HEK293 (cell line): ENCODE measurements around the gene HOXB8.

ENCODE experiments used
- AEBP2 ChIP-seq: fragments of 450-650 bp; formaldehyde crosslinking; IDR thresholded peaks from 2 replicates; pipeline ENCODE4 v1.5.1; 2016; ENCODE audit warnings: missing biosample characterization, missing genetic modification characterization, borderline replicate concordance
- ATF2 ChIP-seq: fragments of 450-650 bp; formaldehyde crosslinking; IDR thresholded peaks from 2 replicates; pipeline ENCODE4 v1.5.1; 2016; ENCODE audit warnings: missing biosample characterization, missing genetic modification characterization, low read depth
- GFI1B ChIP-seq: fragments of 450-650 bp; formaldehyde crosslinking; IDR thresholded peaks from 2 replicates; pipeline ENCODE4 v1.5.1; 2016; ENCODE audit warnings: missing biosample characterization, missing genetic modification characterization
- GLI4 ChIP-seq: fragments of 450-650 bp; formaldehyde crosslinking; IDR thresholded peaks from 2 replicates; pipeline ENCODE4 v1.5.1; 2016; ENCODE audit warnings: missing biosample characterization, missing genetic modification characterization
- HOXC10 ChIP-seq: sonication (generic); formaldehyde crosslinking; IDR thresholded peaks from 2 replicates; pipeline ENCODE4 v1.8.1; 2023; ENCODE audit warnings: mild to moderate bottlenecking, missing genetic modification reagents
- KLF1 ChIP-seq: fragments of 450-650 bp; formaldehyde crosslinking; IDR thresholded peaks from 2 replicates; pipeline ENCODE4 v1.5.1; 2016; ENCODE audit warnings: missing biosample characterization, missing genetic modification characterization
- RBAK ChIP-seq: fragments of 450-650 bp; formaldehyde crosslinking; IDR thresholded peaks from 2 replicates; pipeline ENCODE4 v1.5.1; 2016; ENCODE audit warnings: missing biosample characterization, missing genetic modification characterization
- SP7 ChIP-seq: fragments of 450-650 bp; formaldehyde crosslinking; IDR thresholded peaks from 2 replicates; pipeline ENCODE4 v1.5.1; 2016; ENCODE audit warnings: missing biosample characterization, missing genetic modification characterization
- TSHZ1 ChIP-seq: fragments of 450-650 bp; formaldehyde crosslinking; IDR thresholded peaks from 2 replicates; pipeline ENCODE4 v1.5.1; 2016; ENCODE audit warnings: missing biosample characterization, missing genetic modification characterization, borderline replicate concordance
- ZBTB20 ChIP-seq: fragments of 450-650 bp; formaldehyde crosslinking; IDR thresholded peaks from 2 replicates; pipeline ENCODE4 v1.5.1; 2016; ENCODE audit warnings: missing biosample characterization, missing genetic modification characterization
- ZEB2 ChIP-seq: fragments of 450-650 bp; formaldehyde crosslinking; IDR thresholded peaks from 2 replicates; pipeline ENCODE4 v1.5.1; 2016; ENCODE audit warnings: missing biosample characterization, missing genetic modification characterization
- ZIC2 ChIP-seq: fragments of 450-650 bp; formaldehyde crosslinking; IDR thresholded peaks from 2 replicates; pipeline ENCODE4 v1.5.1; 2016; ENCODE audit warnings: missing biosample characterization, missing genetic modification characterization
- ZNF121 ChIP-seq: fragments of 450-650 bp; formaldehyde crosslinking; IDR thresholded peaks from 2 replicates; pipeline ENCODE4 v1.5.1; 2016; ENCODE audit warnings: missing biosample characterization, missing genetic modification characterization
- ZNF19 ChIP-seq: fragments of 450-650 bp; formaldehyde crosslinking; IDR thresholded peaks from 2 replicates; pipeline ENCODE4; 2016; ENCODE audit warnings: missing biosample characterization, missing genetic modification characterization, low read depth
- ZNF248 ChIP-seq: fragments of 450-650 bp; formaldehyde crosslinking; IDR thresholded peaks from 2 replicates; pipeline ENCODE4 v1.5.1; 2017; ENCODE audit warnings: missing biosample characterization, missing genetic modification characterization
- ZNF266 ChIP-seq: fragments of 450-650 bp; formaldehyde crosslinking; IDR thresholded peaks from 2 replicates; pipeline ENCODE4 v1.5.1; 2016; ENCODE audit warnings: missing biosample characterization, missing genetic modification characterization, low read depth
- ZNF274 ChIP-seq, 2 experiments: fragments of 200-500 bp in 1 of 2; fragments of 450-650 bp in 1 of 2; sonication (Bioruptor generic) in 1 of 2; formaldehyde crosslinking in 1 of 2; IDR thresholded peaks; 2 replicates each; pipeline versions ENCODE4 v1.5.1 to v1.6.1; 2014 to 2016; ENCODE audit warnings: borderline replicate concordance in 1 of 2, inconsistent platforms in 1 of 2, low read length in 1 of 2, missing biosample characterization in 1 of 2, missing genetic modification characterization in 1 of 2
- ZNF302 ChIP-seq: fragments of 450-650 bp; formaldehyde crosslinking; IDR thresholded peaks from 2 replicates; pipeline ENCODE4 v1.5.1; 2016; ENCODE audit warnings: missing biosample characterization, missing genetic modification characterization, low read depth
- ZNF324 ChIP-seq: fragments of 450-650 bp; formaldehyde crosslinking; IDR thresholded peaks from 2 replicates; pipeline ENCODE4 v1.5.1; 2016; ENCODE audit warnings: missing biosample characterization, missing genetic modification characterization
- ZNF394 ChIP-seq: fragments of 450-650 bp; formaldehyde crosslinking; IDR thresholded peaks from 2 replicates; pipeline ENCODE4 v1.5.1; 2016; ENCODE audit warnings: missing biosample characterization, missing genetic modification characterization, mild to moderate bottlenecking, moderate library complexity, borderline replicate concordance
- ZNF416 ChIP-seq: fragments of 450-650 bp; formaldehyde crosslinking; IDR thresholded peaks from 2 replicates; pipeline ENCODE4 v1.5.1; 2016; ENCODE audit warnings: missing biosample characterization, missing genetic modification characterization
- ZNF426 ChIP-seq: fragments of 450-650 bp; formaldehyde crosslinking; IDR thresholded peaks from 2 replicates; pipeline ENCODE4 v1.5.1; 2017; ENCODE audit warnings: missing biosample characterization, missing genetic modification characterization, mild to moderate bottlenecking, inconsistent platforms, moderate library complexity
- ZNF514 ChIP-seq: fragments of 450-650 bp; formaldehyde crosslinking; IDR thresholded peaks from 2 replicates; pipeline ENCODE4 v1.5.1; 2016; ENCODE audit warnings: missing biosample characterization, missing genetic modification characterization
- ZNF548 ChIP-seq: fragments of 450-650 bp; formaldehyde crosslinking; IDR thresholded peaks from 2 replicates; pipeline ENCODE4 v1.5.1; 2016; ENCODE audit warnings: missing biosample characterization, missing genetic modification characterization
- ZNF560 ChIP-seq: fragments of 450-650 bp; formaldehyde crosslinking; IDR thresholded peaks from 2 replicates; pipeline ENCODE4 v1.5.1; 2017; ENCODE audit warnings: missing biosample characterization, missing genetic modification characterization, borderline replicate concordance
- ZNF610 ChIP-seq: fragments of 450-650 bp; formaldehyde crosslinking; IDR thresholded peaks from 2 replicates; pipeline ENCODE4 v1.5.1; 2016; ENCODE audit warnings: missing biosample characterization, missing genetic modification characterization, borderline replicate concordance
- ZNF701 ChIP-seq: fragments of 450-650 bp; formaldehyde crosslinking; IDR thresholded peaks from 2 replicates; pipeline ENCODE4 v1.5.1; 2016; ENCODE audit warnings: missing biosample characterization, missing genetic modification characterization
- ZNF777 ChIP-seq: fragments of 450-650 bp; formaldehyde crosslinking; IDR thresholded peaks from 2 replicates; pipeline ENCODE4 v1.5.1; 2017; ENCODE audit warnings: missing biosample characterization, missing genetic modification characterization, borderline replicate concordance
- ZNF785 ChIP-seq: fragments of 450-650 bp; formaldehyde crosslinking; IDR thresholded peaks from 2 replicates; pipeline ENCODE4 v1.5.1; 2016; ENCODE audit warnings: missing biosample characterization, missing genetic modification characterization
- ZNF791 ChIP-seq: fragments of 450-650 bp; formaldehyde crosslinking; IDR thresholded peaks from 2 replicates; pipeline ENCODE4 v1.5.1; 2016; ENCODE audit warnings: missing biosample characterization, missing genetic modification characterization
- ZSCAN18 ChIP-seq: fragments of 450-650 bp; formaldehyde crosslinking; IDR thresholded peaks from 2 replicates; pipeline ENCODE4 v1.5.1; 2016; ENCODE audit warnings: missing biosample characterization, missing genetic modification characterization
- ZSCAN30 ChIP-seq: fragments of 450-650 bp; IDR thresholded peaks from 2 replicates; pipeline ENCODE4 v1.5.1; 2018; ENCODE audit warnings: missing biosample characterization, mild to moderate bottlenecking, missing genetic modification characterization, moderate library complexity

HOXB8 gene

GRCh38 chr17:48615047-48615962, at the start of gene HOXB8 (continued):
- no peak for TF ChIP-seq AEBP2 (tag by site-specific recombination)
- peak; percentile 78; the same call in 1 of the 2 replicates for TF ChIP-seq GFI1B
- no peak for TF ChIP-seq ZNF701 (tag by site-specific recombination)
- no peak for TF ChIP-seq ZNF416 (tag by site-specific recombination)
- peak; percentile 48; the same call in 1 of the 2 replicates for TF ChIP-seq ZNF610 (tag by site-specific recombination)
- TF ChIP-seq ZNF791 (tag by site-specific recombination): no peak
- no peak for TF ChIP-seq ZNF514 (tag by site-specific recombination)
- TF ChIP-seq ZNF274 (IDR thresholded peaks at IDR 0.05; ENCODE audit: low read length): no peak
- TF ChIP-seq ZNF274 (tag by site-specific recombination; IDR thresholded peaks at IDR 0.05; ENCODE audit: borderline replicate concordance): no peak
- TF ChIP-seq ZNF19: no peak
- peak; percentile 59; the same call in 1 of the 2 replicates for TF ChIP-seq ZEB2 (tag by site-specific recombination)
- TF ChIP-seq HOXC10 (CRISPR knock-in tag): no peak
- peak; percentile 51; the same call in 1 of the 2 replicates for TF ChIP-seq SP7 (tag by site-specific recombination)
- no peak for TF ChIP-seq ATF2 (tag by site-specific recombination)
- no peak for TF ChIP-seq ZSCAN18 (tag by site-specific recombination)
- no peak for TF ChIP-seq ZNF785 (tag by site-specific recombination)
- no peak for TF ChIP-seq ZNF266 (tag by site-specific recombination)
- no peak for TF ChIP-seq GLI4 (tag by site-specific recombination)
- no peak for TF ChIP-seq ZNF548 (tag by site-specific recombination)
- no peak for TF ChIP-seq ZNF302 (tag by site-specific recombination)
- TF ChIP-seq ZSCAN30: peak; percentile 52
- TF ChIP-seq ZNF248: no peak
- TF ChIP-seq ZNF121 (tag by site-specific recombination): no peak
- TF ChIP-seq ZNF324: no peak
- TF ChIP-seq ZNF394: no peak; the same call in 1 of the 2 replicates
- no peak for TF ChIP-seq KLF1
- no peak for TF ChIP-seq ZNF777 (tag by site-specific recombination)
- no peak for TF ChIP-seq RBAK
- TF ChIP-seq TSHZ1 (tag by site-specific recombination): peak; percentile 30; the same call in 1 of the 2 replicates
- TF ChIP-seq ZIC2 (tag by site-specific recombination): 0 out of 2 replicates have a peak, but pooled peaks have one; percentile 15
- TF ChIP-seq ZNF426 (tag by site-specific recombination): no peak
- peak; percentile 79 for TF ChIP-seq ZBTB20 (tag by site-specific recombination)
- TF ChIP-seq ZNF560 (tag by site-specific recombination): no peak
